Astrocyte (in vitro differentiated cells and primary cell): Measurements from ENCODE around the gene CHFR. TPM values are rescaled to one million over a fixed set of nuclear protein-coding genes. Genes with fewer than 3 reads are reported as not detected.
A peak's percentile ranks its signal among the peaks of the same experiment; 100 is the strongest.

Experiments
- DNase-seq: peaks from one replicate; pipeline ENCODE4 v3.0.0-alpha.2; 2010; ENCODE audit warnings: low read depth
- FAIRE-seq: peaks from 2 replicates; lab custom pipeline; 2011; peaks lifted over from hg19 to GRCh38; lab: Jason Lieb, UNC
- H2AFZ ChIP-seq: 2 replicates; pipeline ENCODE4 v1.6.0; 2012; ENCODE audit warnings: low read depth, low read length, inconsistent platforms
- H3K27ac ChIP-seq: 2 replicates; pipeline ENCODE4 v1.5.1; 2011; ENCODE audit warnings: low read depth, low read length, inconsistent platforms
- H3K27me3 ChIP-seq: 2 replicates; pipeline ENCODE4 v1.6.0; 2011; ENCODE audit warnings: low read length, inconsistent platforms; ENCODE audit not compliant: insufficient read depth
- H3K36me3 ChIP-seq: 2 replicates; pipeline ENCODE4 v1.5.1; 2011; ENCODE audit warnings: low read length, inconsistent platforms; ENCODE audit not compliant: insufficient read depth
- H3K4me1 ChIP-seq: 2 replicates; pipeline ENCODE4 v1.5.1; 2011; ENCODE audit warnings: low read length, inconsistent platforms; ENCODE audit not compliant: insufficient read depth
- H3K4me2 ChIP-seq: 2 replicates; pipeline ENCODE4 v1.6.0; 2012; ENCODE audit warnings: low read length, inconsistent platforms
- H3K4me3 ChIP-seq: 2 replicates; pipeline ENCODE4 v1.5.1; 2011; ENCODE audit warnings: low read depth, mild to moderate bottlenecking, low read length, inconsistent platforms; ENCODE audit not compliant: insufficient read depth
- H3K79me2 ChIP-seq: 2 replicates; pipeline ENCODE4 v1.6.0; 2012; ENCODE audit warnings: mild to moderate bottlenecking, low read length, inconsistent platforms; ENCODE audit not compliant: insufficient read depth
- H3K9ac ChIP-seq: 2 replicates; pipeline ENCODE4 v1.6.0; 2012; ENCODE audit warnings: mild to moderate bottlenecking, low read length, inconsistent platforms
- H3K9me3 ChIP-seq: 2 replicates; pipeline ENCODE4 v1.5.1; 2012; ENCODE audit warnings: low read depth, mild to moderate bottlenecking, low read length, inconsistent platforms; ENCODE audit not compliant: insufficient read depth
- H4K20me1 ChIP-seq: 2 replicates; pipeline ENCODE4 v1.6.0; 2012; ENCODE audit warnings: low read length, inconsistent platforms; ENCODE audit not compliant: insufficient read depth
- H3K27ac Mint-ChIP-seq: one replicate; pipeline ENCODE4 v1.8.0; 2021; ENCODE audit warnings: mild to moderate bottlenecking, mixed read lengths; ENCODE audit not compliant: unreplicated experiment
- H3K27me3 Mint-ChIP-seq: one replicate; pipeline ENCODE4 v1.8.0; 2021; ENCODE audit warnings: low read depth, mixed read lengths; ENCODE audit not compliant: unreplicated experiment
- H3K36me3 Mint-ChIP-seq: one replicate; pipeline ENCODE4 v1.8.0; 2021; ENCODE audit warnings: low read depth, mixed read lengths; ENCODE audit not compliant: unreplicated experiment
- H3K4me1 Mint-ChIP-seq: one replicate; pipeline ENCODE4 v1.8.0; 2021; ENCODE audit warnings: low read depth, mixed read lengths; ENCODE audit not compliant: unreplicated experiment
- H3K4me3 Mint-ChIP-seq: one replicate; pipeline ENCODE4 v1.8.0; 2021; ENCODE audit warnings: mild to moderate bottlenecking, moderate library complexity, mixed read lengths; ENCODE audit not compliant: unreplicated experiment
- H3K9me3 Mint-ChIP-seq: one replicate; pipeline ENCODE4 v1.8.0; 2021; ENCODE audit warnings: mild to moderate bottlenecking, mixed read lengths; ENCODE audit not compliant: unreplicated experiment
- EZH2 ChIP-seq: IDR thresholded peaks from 2 replicates; pipeline ENCODE4 v1.6.1; 2012; ENCODE audit warnings: mild to moderate bottlenecking, low read length, inconsistent platforms; ENCODE audit not compliant: insufficient read depth
- total RNA-seq: library from RNA; stranded (reverse); gene quantifications from 2 replicates; pipeline ENCODE4 v1.2.1, GENCODE V29; 2021
- TF ChIP-seq, protein P1 (sequence below): IDR thresholded peaks from 2 replicates; pipeline ENCODE4 v1.5.1; 2011; ENCODE audit warnings: low read depth, mild to moderate bottlenecking, inconsistent platforms, low read length, moderate library complexity; ENCODE audit not compliant: insufficient read depth

CHFR gene
- total RNA-seq, 1 donor from 2014 or later, result 66.6 TPM

GRCh38 chr12:132907216-132907615 lies 19.8 kb upstream of the CHFR start:
- Histone ChIP-seq H3K27me3 (no peaks in the 10 kb centered on the region), H3K9ac (no peak overlapping the region), H3K9me3 (peaks cover 6% of the 10 kb centered on the region), H3K27ac (no peak overlapping the region), H3K36me3 (no peaks in the 10 kb centered on the region), H3K4me3 (no peak overlapping the region), H3K4me2 (no peak overlapping the region), H3K4me1 (peaks cover 4% of the 10 kb centered on the region), H4K20me1 (no peaks in the 10 kb centered on the region), H2AFZ (no peak overlapping the region), H3K79me2 (no peaks in the 10 kb centered on the region)
- no peak for FAIRE-seq
- Mint-ChIP-seq H3K27me3 (no peaks in the 10 kb centered on the region), H3K4me1 (no peaks in the 10 kb centered on the region), H3K27ac (no peak overlapping the region), H3K4me3 (no peak overlapping the region), H3K9me3 (peaks cover 26% of the 10 kb centered on the region), H3K36me3 (peaks cover 5% of the 10 kb centered on the region)
- TF ChIP-seq, protein P1, sequence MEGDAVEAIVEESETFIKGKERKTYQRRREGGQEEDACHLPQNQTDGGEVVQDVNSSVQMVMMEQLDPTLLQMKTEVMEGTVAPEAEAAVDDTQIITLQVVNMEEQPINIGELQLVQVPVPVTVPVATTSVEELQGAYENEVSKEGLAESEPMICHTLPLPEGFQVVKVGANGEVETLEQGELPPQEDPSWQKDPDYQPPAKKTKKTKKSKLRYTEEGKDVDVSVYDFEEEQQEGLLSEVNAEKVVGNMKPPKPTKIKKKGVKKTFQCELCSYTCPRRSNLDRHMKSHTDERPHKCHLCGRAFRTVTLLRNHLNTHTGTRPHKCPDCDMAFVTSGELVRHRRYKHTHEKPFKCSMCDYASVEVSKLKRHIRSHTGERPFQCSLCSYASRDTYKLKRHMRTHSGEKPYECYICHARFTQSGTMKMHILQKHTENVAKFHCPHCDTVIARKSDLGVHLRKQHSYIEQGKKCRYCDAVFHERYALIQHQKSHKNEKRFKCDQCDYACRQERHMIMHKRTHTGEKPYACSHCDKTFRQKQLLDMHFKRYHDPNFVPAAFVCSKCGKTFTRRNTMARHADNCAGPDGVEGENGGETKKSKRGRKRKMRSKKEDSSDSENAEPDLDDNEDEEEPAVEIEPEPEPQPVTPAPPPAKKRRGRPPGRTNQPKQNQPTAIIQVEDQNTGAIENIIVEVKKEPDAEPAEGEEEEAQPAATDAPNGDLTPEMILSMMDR, result no peak
- no peak for TF ChIP-seq EZH2
- no peak for DNase-seq

- H3K36me3 Mint-ChIP-seq, result no peaks in the 10 kb centered on the region
- TF ChIP-seq, protein P1, result peak; percentile 39
- no peak for TF ChIP-seq EZH2
- Histone ChIP-seq H3K4me2 (no peak overlapping the region), H3K79me2 (no peaks in the 10 kb centered on the region), H3K4me1 (peaks cover 4% of the 10 kb centered on the region), H3K27me3 (no peaks in the 10 kb centered on the region), H4K20me1 (no peaks in the 10 kb centered on the region), H2AFZ (no peak overlapping the region), H3K9me3 (peaks cover 5% of the 10 kb centered on the region), H3K36me3 (no peaks in the 10 kb centered on the region), H3K4me3 (no peak overlapping the region), H3K9ac (no peak overlapping the region), H3K27ac (no peak overlapping the region)
- DNase-seq, result no peak
- no peaks in the 10 kb centered on the region for H3K27me3 Mint-ChIP-seq
- H3K4me3 Mint-ChIP-seq, result no peak overlapping the region
- H3K9me3 Mint-ChIP-seq, result peaks cover 17% of the 10 kb centered on the region
- no peaks in the 10 kb centered on the region for H3K4me1 Mint-ChIP-seq
- FAIRE-seq, result no peak
- H3K27ac Mint-ChIP-seq, result no peak overlapping the region
Measured at GRCh38 chr12:132904718-132905328, 17.4 kb upstream of the CHFR start.

- FAIRE-seq (no peak), DNase-seq (peak; percentile 33)
- Histone ChIP-seq H3K4me1 (no peaks in the 10 kb centered on the region), H4K20me1 (no peaks in the 10 kb centered on the region), H3K36me3 (no peaks in the 10 kb centered on the region), H3K27me3 (no peaks in the 10 kb centered on the region), H3K4me2 (no peak overlapping the region), H3K79me2 (no peaks in the 10 kb centered on the region), H2AFZ (no peak overlapping the region), H3K9me3 (peaks cover 7% of the 10 kb centered on the region), H3K27ac (no peak overlapping the region), H3K9ac (no peak overlapping the region), H3K4me3 (no peak overlapping the region)
- Mint-ChIP-seq H3K4me1 (peaks cover 4% of the 10 kb centered on the region), H3K27me3 (no peaks in the 10 kb centered on the region), H3K9me3 (peaks cover 21% of the 10 kb centered on the region), H3K4me3 (no peak overlapping the region), H3K36me3 (peaks cover 4% of the 10 kb centered on the region), H3K27ac (peak overlapping the region; percentile 28)
- no peak for TF ChIP-seq EZH2
- TF ChIP-seq, protein P1, result no peak
Measured at GRCh38 chr12:132899033-132899432, 11.6 kb upstream of the CHFR start.
